SK-N-SH (cell line): ENCODE results near the gene CCDC138. TPM values are rescaled to one million over a fixed set of nuclear protein-coding genes. Genes with fewer than 3 reads are reported as not detected.

Source experiments
- CTCF ChIA-PET: fragments of 300-600, 350-600 bp; formaldehyde crosslinking; extraction: SDS; loops from one replicate; lab custom pipeline; 2021; lab: Yijun Ruan, JAX
- POLR2A ChIA-PET: fragments of 350-600 bp; sonication (Branson Sonifier 250); formaldehyde crosslinking; extraction: SDS; loops from one replicate; lab custom pipeline; 2020; ENCODE audit warnings: antibody characterized with exemption, inconsistent platforms; lab: Yijun Ruan, JAX
- DNase-seq: peaks from one replicate; pipeline ENCODE4 v3.0.0; 2012
- H2AFZ ChIP-seq: fragments of 200-600 bp; sonication (generic); 2 replicates; pipeline ENCODE4 v1.8.1; 2016; ENCODE audit warnings: antibody characterized with exemption, mild to moderate bottlenecking, low read depth
- H3F3A ChIP-seq: fragments of 200-600 bp; sonication (generic); replicated peaks from 2 replicates; pipeline ENCODE3; 2016; ENCODE audit warnings: antibody characterized with exemption, mild to moderate bottlenecking; ENCODE audit not compliant: insufficient read depth
- H3K27ac ChIP-seq, 2 experiments: fragments of 200-500 bp in 1 of 2; fragments of 200-600 bp in 1 of 2; sonication (Bioruptor generic) in 1 of 2; sonication (generic), shearing (Covaris generic) in 1 of 2; 2 replicates each; pipeline versions ENCODE4 v1.5.1 to v1.6.1; 2014 to 2016; ENCODE audit warnings: low read depth in 2 of 2, inconsistent platforms in 1 of 2, low read length in 1 of 2, mild to moderate bottlenecking in 1 of 2, mixed read lengths in 1 of 2
- H3K27me3 ChIP-seq: fragments of 200-600 bp; sonication (generic), shearing (Covaris generic); 2 replicates; pipeline ENCODE4 v1.6.1; 2016; ENCODE audit warnings: mixed run types; ENCODE audit not compliant: insufficient read depth
- H3K36me3 ChIP-seq, 2 experiments: fragments of 200-500 bp in 1 of 2; fragments of 200-600 bp in 1 of 2; sonication (Bioruptor generic) in 1 of 2; sonication (generic) in 1 of 2; replicated peaks in 1 of 2; 2 replicates each; pipeline versions ENCODE3 to v1.5.1; 2014 to 2016; ENCODE audit warnings: low read length in 1 of 2, mild to moderate bottlenecking in 1 of 2; ENCODE audit not compliant: insufficient read depth in 2 of 2, control insufficient read depth in 1 of 2
- H3K4me1 ChIP-seq, 2 experiments: fragments of 200-500 bp in 1 of 2; fragments of 200-600 bp in 1 of 2; sonication (Bioruptor generic) in 1 of 2; sonication (generic), shearing (Covaris generic) in 1 of 2; 2 replicates each; pipeline versions ENCODE4 v1.5.1 to v1.6.1; 2014 to 2016; ENCODE audit warnings: low read depth in 1 of 2, low read length in 1 of 2, mixed run types in 1 of 2; ENCODE audit not compliant: insufficient read depth in 2 of 2, control insufficient read depth in 1 of 2
- H3K4me2 ChIP-seq: fragments of 200-600 bp; sonication (generic), shearing (Covaris generic); 2 replicates; pipeline ENCODE4 v1.6.1; 2017; ENCODE audit warnings: mixed run types
- H3K4me3 ChIP-seq, 2 experiments: fragments of 200-500 bp in 1 of 2; fragments of 200-600 bp in 1 of 2; sonication (Bioruptor generic) in 1 of 2; sonication (generic), shearing (Covaris generic) in 1 of 2; 2 replicates each; pipeline versions ENCODE4 v1.5.1 to v1.8.1; 2014 to 2016; ENCODE audit warnings: low read depth in 2 of 2, inconsistent platforms in 1 of 2, low read length in 1 of 2, mild to moderate bottlenecking in 1 of 2, mixed read lengths in 1 of 2, moderate library complexity in 1 of 2
- H3K79me2 ChIP-seq: fragments of 200-600 bp; sonication (generic); 2 replicates; pipeline ENCODE4 v1.8.1; 2017; ENCODE audit warnings: mild to moderate bottlenecking; ENCODE audit not compliant: insufficient read depth
- H3K9ac ChIP-seq: fragments of 200-600 bp; sonication (generic); 2 replicates; pipeline ENCODE4 v1.6.1; 2017; ENCODE audit warnings: mixed run types
- H3K9me2 ChIP-seq: fragments of 200-600 bp; sonication (generic); 2 replicates; pipeline ENCODE4 v1.6.1; 2017; ENCODE audit warnings: mixed run types
- H3K9me3 ChIP-seq: fragments of 200-600 bp; sonication (generic); 2 replicates; pipeline ENCODE4 v1.6.1; 2017; ENCODE audit warnings: mixed run types, mild to moderate bottlenecking, moderate library complexity
- H4K20me1 ChIP-seq: fragments of 200-600 bp; sonication (generic); 2 replicates; pipeline ENCODE4 v1.6.1; 2017; ENCODE audit warnings: mild to moderate bottlenecking, mixed run types; ENCODE audit not compliant: insufficient read depth
- CTCF ChIP-seq: fragments of 200-600 bp; sonication (generic); IDR thresholded peaks from 2 replicates; pipeline ENCODE4 v1.6.1; 2017; ENCODE audit warnings: antibody characterized with exemption, mild to moderate bottlenecking, moderate library complexity
- ELF1 ChIP-seq: IDR thresholded peaks from 2 replicates; pipeline ENCODE4 v1.4.0; 2012
- EP300 ChIP-seq, 2 experiments: IDR thresholded peaks; 2 replicates each; pipeline versions ENCODE4 v1.4.0 to v1.6.1; 2012; ENCODE audit warnings: borderline replicate concordance in 1 of 2, low read depth in 1 of 2, low read length in 1 of 2
- EZH2phosphoT487 ChIP-seq: fragments of 200-600 bp; sonication (generic); IDR thresholded peaks from 2 replicates; pipeline ENCODE4 v1.6.1; 2017; ENCODE audit warnings: low read depth, mixed run types, mild to moderate bottlenecking, antibody characterized with exemption, moderate library complexity, borderline replicate concordance
- FOXJ3 ChIP-seq: sonication (generic); formaldehyde crosslinking; IDR thresholded peaks from 2 replicates; pipeline ENCODE4 v1.5.1; 2020; ENCODE audit warnings: mild to moderate bottlenecking, missing genetic modification reagents
- FOXM1 ChIP-seq: IDR thresholded peaks from 2 replicates; pipeline ENCODE4 v1.4.0; 2012; ENCODE audit warnings: low read depth, mild to moderate bottlenecking
- GATA2 ChIP-seq: sonication (generic); formaldehyde crosslinking; IDR thresholded peaks from 2 replicates; pipeline ENCODE4 v1.5.0; 2020; ENCODE audit warnings: mild to moderate bottlenecking, missing genetic modification reagents
- JUND ChIP-seq: IDR thresholded peaks from 2 replicates; pipeline ENCODE4 v1.4.0; 2012
- MXI1 ChIP-seq: IDR thresholded peaks from 2 replicates; pipeline ENCODE4 v1.6.1; 2012; ENCODE audit warnings: mild to moderate bottlenecking, low read depth, low read length, improper control_type of control experiment
- NFIC ChIP-seq: IDR thresholded peaks from 2 replicates; pipeline ENCODE4 v1.4.0; 2012; ENCODE audit warnings: borderline replicate concordance
- NRF1 ChIP-seq: IDR thresholded peaks from 2 replicates; pipeline ENCODE4 v1.6.1; 2012; ENCODE audit warnings: low read depth, mild to moderate bottlenecking, low read length
- RCOR1 ChIP-seq: fragments of 150-350 bp; IDR thresholded peaks from 2 replicates; pipeline ENCODE4 v1.6.1; 2017; ENCODE audit warnings: antibody characterized with exemption, low read length
- RFX5 ChIP-seq: IDR thresholded peaks from 2 replicates; pipeline ENCODE4 v1.6.1; 2012; ENCODE audit warnings: mild to moderate bottlenecking, improper control_type of control experiment, low read length
- RXRA ChIP-seq: IDR thresholded peaks from 2 replicates; pipeline ENCODE4 v1.4.0; 2012; ENCODE audit warnings: low read depth, mild to moderate bottlenecking, borderline replicate concordance
- TAF1 ChIP-seq: IDR thresholded peaks from 2 replicates; pipeline ENCODE4 v1.6.1; 2012; ENCODE audit warnings: low read depth, mild to moderate bottlenecking, low read length, moderate library complexity, borderline replicate concordance
- TCF12 ChIP-seq: IDR thresholded peaks from 2 replicates; pipeline ENCODE4 v1.4.0; 2012
- TEAD4 ChIP-seq: IDR thresholded peaks from 2 replicates; pipeline ENCODE4 v1.4.0; 2012; ENCODE audit warnings: mild to moderate bottlenecking, borderline replicate concordance; ENCODE audit not compliant: insufficient read depth
- USF2 ChIP-seq: fragments of 150-350 bp; IDR thresholded peaks from 2 replicates; pipeline ENCODE4 v1.6.1; 2017; ENCODE audit warnings: antibody characterized with exemption, low read length, low read depth, borderline replicate concordance
- YY1 ChIP-seq: IDR thresholded peaks from 2 replicates; pipeline ENCODE4 v1.4.0; 2012; ENCODE audit warnings: low read depth, mild to moderate bottlenecking
- WGBS: methylation state at CpG from one replicate; pipeline ENCODE4 v1.1.6; 2017; ENCODE audit warnings: low lambda C conversion rate; 5-methylcytosine and 5-hydroxymethylcytosine counted together
- polyA plus RNA-seq, 3 experiments: library from polyadenylated mRNA; depleted of rRNA; stranded (reverse); fragments of >200 nt; gene quantifications; 2 replicates each; pipeline ENCODE4 v1.2.3, GENCODE V29; 2012

The CCDC138 gene
- polyA plus RNA-seq, 1 of the 3 experiments (the other 2 are of a cell fraction), result 1.2 TPM

- no peak for TF ChIP-seq TAF1
- TF ChIP-seq USF2, result no peak
- no peak for TF ChIP-seq MXI1
- no peak for TF ChIP-seq RFX5
- TF ChIP-seq CTCF, result no peak
- TF ChIP-seq ELF1, result no peak
- no peak for TF ChIP-seq FOXM1
- no peak for TF ChIP-seq YY1
- TF ChIP-seq JUND, result no peak
- TF ChIP-seq EZH2phosphoT487, result no peak
- TF ChIP-seq GATA2, result no peak
- TF ChIP-seq FOXJ3 (CRISPR knock-in tag), result no peak
- TF ChIP-seq NRF1, result no peak
- TF ChIP-seq EP300 (IDR thresholded peaks at IDR 0.05; ENCODE audit: borderline replicate concordance in 1 of 2, low read depth in 1 of 2, low read length in 1 of 2), result no peak
- no peak for TF ChIP-seq NFIC
- no peak for TF ChIP-seq TCF12
- TF ChIP-seq RCOR1, result no peak
- TF ChIP-seq RXRA, result no peak
- TF ChIP-seq TEAD4, result no peak
- TF ChIP-seq, all 33 proteins: peak for 0
- H3K9me3 ChIP-seq, result no peaks in the 10 kb centered on the region
- no peaks in the 10 kb centered on the region; a peak in 1 of 4 replicates for H3K4me1 ChIP-seq
- CTCF ChIA-PET, result interaction anchor here (1.4 to 2.6 kb wide), 2 partner anchors 10 to 39 kb away, joined by 3 to 14 read pairs; no protein-coding TSS in a partner anchor
- H3K79me2 ChIP-seq, result no peaks in the 10 kb centered on the region
- 84% methylated on average over 13 of the region's 14 CpGs for WGBS
- peaks cover 4% of the 10 kb centered on the region; the same call in 1 of the 2 replicates for H3K27me3 ChIP-seq
- no peak overlapping the region for H3K9ac ChIP-seq
- H3K36me3 ChIP-seq, result no peaks in the 10 kb centered on the region
- no peak overlapping the region for H2AFZ ChIP-seq
- H3F3A ChIP-seq, result no peaks in the 10 kb centered on the region
- H3K4me3 ChIP-seq, result no peak overlapping the region
- no peaks in the 10 kb centered on the region for H3K9me2 ChIP-seq
- H3K27ac ChIP-seq, result no peak overlapping the region
- H3K4me2 ChIP-seq, result no peak overlapping the region
- POLR2A ChIA-PET, result no interaction called here
- DNase-seq, result no peak
- no peaks in the 10 kb centered on the region for H4K20me1 ChIP-seq
Observed at GRCh38 chr2:108918941-108919341, 132.4 kb downstream of the CCDC138 start.
